Mucosa of descending colon (tissue), 3 donors: ENCODE data around the gene ITPKC. TPM values are rescaled to one million over a fixed set of nuclear protein-coding genes. Genes with fewer than 3 reads are reported as not detected.
"Not testable (repeated sequence)": the region's sequence is repeated elsewhere in the genome, so short reads cannot be mapped to it uniquely, and the experiment has no call there.

ENCODE experiments used
- ATAC-seq: fragments of 200-7000 bp; cut with Tn5 transposase; one replicate; pipeline ENCODE4 v1.9.1; 2020; ENCODE audit warnings: mild to moderate bottlenecking, moderate library complexity
- DNase-seq, 3 donors: peaks; one replicate each; pipeline ENCODE4 v3.0.0-alpha.2; 2020
- H3K36me3 ChIP-seq: fragments of 200-600 bp; one replicate; pipeline ENCODE4 v1.8.0; 2021; ENCODE audit warnings: low read depth, mild to moderate bottlenecking
- H3K4me1 ChIP-seq: fragments of 200-600 bp; one replicate; pipeline ENCODE4 v1.8.0; 2021; ENCODE audit warnings: low read depth, mild to moderate bottlenecking
- H3K4me3 ChIP-seq: fragments of 200-600 bp; one replicate; pipeline ENCODE4 v1.8.0; 2021; ENCODE audit warnings: mild to moderate bottlenecking
- H3K9me3 ChIP-seq: fragments of 200-600 bp; one replicate; pipeline ENCODE4 v1.8.0; 2021; ENCODE audit warnings: mild to moderate bottlenecking
- CTCF ChIP-seq: fragments of 200-600 bp; IDR thresholded peaks from one replicate; pipeline ENCODE4 v1.8.0; 2022; ENCODE audit warnings: antibody characterized with exemption, mild to moderate bottlenecking
- intact Hi-C, 2 donors: fragments of 100-400 bp; cut with DNase I in 1 of 2; cut with micrococcal nuclease in 1 of 2; formaldehyde crosslinking; loops; one replicate each; pipeline versions ENCODE4 v1.11.0 to v1.11.1; 2022; cut with DNase I, micrococcal nuclease
- total RNA-seq, 3 donors: library from RNA; stranded (reverse); fragmentation: NEBNext Ultra II Directional in 2 of 3; extraction: Animal tissue kit (Norgen Biotek cat#: 25700) in 2 of 3; gene quantifications; one replicate each; pipeline versions ENCODE4 v1.2.1 to v1.2.4, GENCODE V29; 2021 to 2023
- donor health status: DM: no; HTN: no; CAD: no; lungs with moderate emphysema.
- donor health status: DM: no; HTN: no; CAD: no.
- donor health status: DM: no; HTN: yes; CAD: no.

ITPKC gene
- total RNA-seq, 3 donors from 2014 or later: 22.1 to 26.1 (median 23.2) TPM

GRCh38 chr19:40780582-40780981 is 63.7 kb downstream of the ITPKC start:
- Histone ChIP-seq H3K4me3 (no peak overlapping the region), H3K36me3 (no peaks in the 10 kb centered on the region), H3K9me3 (no peaks in the 10 kb centered on the region), H3K4me1 (peaks cover 4% of the 10 kb centered on the region)
- intact Hi-C loops: no loop called here
- TF ChIP-seq CTCF: no peak
- ATAC-seq: no peak
- DNase-seq: no peak

GRCh38 chr19:40781140-40781539 is 64.2 kb downstream of the ITPKC start:
- no peak overlapping the region for H3K4me3 ChIP-seq
- peaks cover 4% of the 10 kb centered on the region for H3K4me1 ChIP-seq
- no peaks in the 10 kb centered on the region for H3K9me3 ChIP-seq
- no peak for DNase-seq
- H3K36me3 ChIP-seq: no peaks in the 10 kb centered on the region
- no peak for TF ChIP-seq CTCF
- intact Hi-C loops: no loop called here
- no peak for ATAC-seq

GRCh38 chr19:40783711-40784110 is 66.8 kb downstream of the ITPKC start:
- no peak overlapping the region for H3K4me3 ChIP-seq
- DNase-seq (no peak), ATAC-seq (no peak)
- intact Hi-C loops: no loop called here
- TF ChIP-seq CTCF: no peak
- H3K9me3 ChIP-seq: no peaks in the 10 kb centered on the region
- H3K4me1 ChIP-seq: no peaks in the 10 kb centered on the region
- no peaks in the 10 kb centered on the region for H3K36me3 ChIP-seq

GRCh38 chr19:40784146-40784545 is 67.2 kb downstream of the ITPKC start:
- intact Hi-C loops, ATAC-seq, H3K4me3 ChIP-seq, H3K4me1 ChIP-seq, H3K36me3 ChIP-seq, DNase-seq, H3K9me3 ChIP-seq: not testable (repeated sequence)

- intact Hi-C loops: no loop called here
- Histone ChIP-seq H3K4me3 (no peak overlapping the region), H3K36me3 (no peaks in the 10 kb centered on the region), H3K9me3 (no peaks in the 10 kb centered on the region), H3K4me1 (no peaks in the 10 kb centered on the region)
- DNase-seq: no peak
- ATAC-seq: no peak
- TF ChIP-seq CTCF: no peak
These were observed 68.6 kb downstream of the ITPKC start for GRCh38 chr19:40785526-40785925.

- no peak for DNase-seq
- H3K4me1 ChIP-seq: no peaks in the 10 kb centered on the region
- H3K9me3 ChIP-seq: no peaks in the 10 kb centered on the region
- H3K36me3 ChIP-seq: no peaks in the 10 kb centered on the region
- intact Hi-C loops: no loop called here
- no peak for TF ChIP-seq CTCF
- no peak for ATAC-seq
- H3K4me3 ChIP-seq: no peak overlapping the region
These were observed 69.4 kb downstream of the ITPKC start for GRCh38 chr19:40786060-40787037.

Other genes with a start within 250 kb of the ITPKC start
- 10 to 100 TPM; 58.1 to 70.6 (median 62.2) TPM for gene SHKBP1, start 140.2 kb upstream of the ITPKC start, total RNA-seq
- 100 to 1,000 TPM; 141 to 244 (median 160) TPM for gene LTBP4, start 115.7 kb upstream of the ITPKC start, total RNA-seq
- 10 to 100 TPM; 10.2 to 39.7 (median 16.9) TPM for gene NUMBL, start 26.5 kb upstream of the ITPKC start, total RNA-seq
- 10 to 100 TPM; 29.9 to 49.2 (median 39.3) TPM for gene COQ8B, start 226 bp upstream of the ITPKC start, total RNA-seq
- 10 to 100 TPM; 10.9 to 16.7 (median 13.8) TPM for gene ACTMAP, start 33.4 kb downstream of the ITPKC start, total RNA-seq
- gene SNRPA, start 34.1 kb downstream of the ITPKC start, total RNA-seq: 10 to 100 TPM; 54.0 to 81.7 (median 59.9) TPM
- gene MIA, start 58.4 kb downstream of the ITPKC start, total RNA-seq: 1 to 10 TPM; 1.4 to 8.6 (median 2.5) TPM
- 10 to 100 TPM; 46.9 to 68.1 (median 61.0) TPM for gene RAB4B, start 61.1 kb downstream of the ITPKC start, total RNA-seq
- gene EGLN2, start 82.1 kb downstream of the ITPKC start, total RNA-seq: 100 to 1,000 TPM in 1 of 3 donors, 10 to 100 TPM in 2; 84.5 to 126 (median 93.2) TPM
- under 1 TPM in 1 of 3 donors, not detected in 2; 0.61 TPM for gene CYP2A6, start 133.3 kb downstream of the ITPKC start, total RNA-seq
- not detected for gene CYP2A7, start 165.1 kb downstream of the ITPKC start, total RNA-seq